Mesenchymal stem cell (in vitro differentiated cells and primary cell): ENCODE data around the gene IGSF5.

Experiments used
- DNase-seq: peaks from one replicate; pipeline ENCODE4 v3.0.0-alpha.2; 2013
- H2AFZ ChIP-seq: one replicate; pipeline ENCODE4 v1.6.1; 2013; ENCODE audit warnings: low read depth, mild to moderate bottlenecking, control low read depth, inconsistent platforms, low read length, moderate library complexity
- H2AK5ac ChIP-seq: 2 replicates; pipeline ENCODE4 v1.6.1; 2013; ENCODE audit warnings: low read length, moderate library complexity, mild to moderate bottlenecking, inconsistent platforms; ENCODE audit not compliant: severe bottlenecking
- H2BK120ac ChIP-seq: one replicate; pipeline ENCODE4 v1.6.1; 2013; ENCODE audit warnings: low read depth, mild to moderate bottlenecking, inconsistent platforms, low read length, moderate library complexity
- H2BK12ac ChIP-seq, 2 experiments: one replicate each; pipeline ENCODE4 v1.6.1; 2013; ENCODE audit warnings: inconsistent platforms in 2 of 2, low read length in 2 of 2, mild to moderate bottlenecking in 2 of 2, moderate library complexity in 2 of 2, control low read depth in 1 of 2
- H2BK15ac ChIP-seq: one replicate; pipeline ENCODE4 v1.6.1; 2013; ENCODE audit warnings: mild to moderate bottlenecking, low read depth, inconsistent platforms; ENCODE audit not compliant: poor library complexity, severe bottlenecking
- H2BK5ac ChIP-seq: 2 replicates; pipeline ENCODE4 v1.6.1; 2013; ENCODE audit warnings: low read depth, mild to moderate bottlenecking, low read length, control low read depth, inconsistent platforms; ENCODE audit not compliant: poor library complexity, severe bottlenecking
- H3K14ac ChIP-seq, 2 experiments: one replicate each; pipeline ENCODE4 v1.6.1; 2013; ENCODE audit warnings: inconsistent platforms in 2 of 2, low read length in 2 of 2, control low read depth in 1 of 2, mild to moderate bottlenecking in 1 of 2, moderate library complexity in 1 of 2
- H3K18ac ChIP-seq, 2 experiments: one replicate each; pipeline ENCODE4 v1.6.1; 2013; ENCODE audit warnings: inconsistent platforms in 2 of 2, low read length in 2 of 2, control low read depth in 1 of 2, low read depth in 1 of 2, mild to moderate bottlenecking in 1 of 2
- H3K23ac ChIP-seq, 2 experiments: one replicate each; pipeline ENCODE4 v1.6.1; 2013; ENCODE audit warnings: inconsistent platforms in 2 of 2, low read length in 2 of 2, mild to moderate bottlenecking in 2 of 2, moderate library complexity in 2 of 2, control low read depth in 1 of 2
- H3K27ac ChIP-seq: 2 replicates; pipeline ENCODE4 v1.5.1; 2013; ENCODE audit warnings: mild to moderate bottlenecking, moderate library complexity, low read length, control low read depth, inconsistent platforms; ENCODE audit not compliant: poor library complexity, severe bottlenecking
- H3K27me3 ChIP-seq, 2 experiments: 2 replicates each; pipeline versions ENCODE4 v1.6.1 to v1.7.0; 2013; ENCODE audit warnings: low read length in 2 of 2, mild to moderate bottlenecking in 2 of 2, moderate library complexity in 2 of 2, control low read depth in 1 of 2, inconsistent platforms in 1 of 2; ENCODE audit not compliant: control insufficient read depth in 1 of 2, insufficient read depth in 1 of 2
- H3K36me3 ChIP-seq, 2 experiments: 2 replicates each; pipeline versions ENCODE4 v1.6.1 to v1.7.0; 2013; ENCODE audit warnings: low read length in 2 of 2, control low read depth in 1 of 2, inconsistent platforms in 1 of 2, low read depth in 1 of 2, mild to moderate bottlenecking in 1 of 2; ENCODE audit not compliant: insufficient read depth in 2 of 2, control insufficient read depth in 1 of 2
- H3K4ac ChIP-seq, 2 experiments: one replicate each; pipeline ENCODE4 v1.6.1; 2013; ENCODE audit warnings: inconsistent platforms in 2 of 2, low read length in 2 of 2, mild to moderate bottlenecking in 2 of 2, moderate library complexity in 2 of 2, control low read depth in 1 of 2, low read depth in 1 of 2
- H3K4me1 ChIP-seq: 2 replicates; pipeline ENCODE4 v1.6.1; 2013; ENCODE audit warnings: low read depth, low read length, control low read depth; ENCODE audit not compliant: control insufficient read depth, insufficient read depth
- H3K4me2 ChIP-seq: 2 replicates; pipeline ENCODE4 v1.6.1; 2013; ENCODE audit warnings: low read length, mild to moderate bottlenecking, inconsistent platforms; ENCODE audit not compliant: poor library complexity, severe bottlenecking
- H3K4me3 ChIP-seq, 2 experiments: 2 replicates each; pipeline versions ENCODE4 v1.5.1 to v1.7.0; 2013; ENCODE audit warnings: low read length in 2 of 2, mild to moderate bottlenecking in 2 of 2, control low read depth in 1 of 2, low read depth in 1 of 2; ENCODE audit not compliant: insufficient read depth in 1 of 2
- H3K79me1 ChIP-seq: replicated peaks from 2 replicates; pipeline ENCODE4 v1.6.1; 2013; ENCODE audit warnings: mild to moderate bottlenecking, control low read depth, low read length, inconsistent platforms; ENCODE audit not compliant: poor library complexity, severe bottlenecking
- H3K9ac ChIP-seq: 2 replicates; pipeline ENCODE4 v1.7.0; 2013; ENCODE audit warnings: mild to moderate bottlenecking, low read length, moderate library complexity
- H3K9me3 ChIP-seq: 2 replicates; pipeline ENCODE4 v1.7.0; 2013; ENCODE audit warnings: mild to moderate bottlenecking, low read length; ENCODE audit not compliant: control insufficient read depth
- H4K8ac ChIP-seq: one replicate; pipeline ENCODE4 v1.6.1; 2013; ENCODE audit warnings: inconsistent platforms, mild to moderate bottlenecking, low read length, moderate library complexity
- H4K91ac ChIP-seq: one replicate; pipeline ENCODE4 v1.6.1; 2013; ENCODE audit warnings: mild to moderate bottlenecking, low read length, inconsistent platforms
- WGBS: methylation state at CpG from one replicate; pipeline ENCODE4 v1.1.7; 2013; ENCODE audit warnings: mixed read lengths; 5-methylcytosine and 5-hydroxymethylcytosine counted together

The IGSF5 gene

DNA sequence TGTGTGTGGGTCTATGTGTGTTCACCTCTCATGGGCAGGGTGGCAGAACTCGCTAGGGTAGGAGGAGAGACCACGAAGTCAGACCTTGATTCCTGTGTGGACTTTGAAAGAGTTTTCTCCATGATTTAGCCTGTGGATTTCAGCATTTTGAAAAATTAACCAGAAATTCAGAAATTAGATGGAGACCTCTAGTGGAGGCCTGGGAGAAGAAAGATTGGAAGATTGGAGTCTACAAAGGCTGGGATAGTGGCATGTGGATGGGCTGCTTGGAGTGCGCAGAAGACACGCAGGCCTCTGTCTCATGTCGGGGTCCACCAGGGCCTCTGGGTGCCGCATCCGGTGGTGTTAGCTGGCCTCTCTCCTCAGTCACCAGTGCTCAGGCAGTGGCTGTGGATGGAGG, 18.9 kb upstream of the IGSF5 start:
- Histone ChIP-seq H3K18ac (no peak overlapping the region), H2AK5ac (no peak overlapping the region), H4K8ac (no peak overlapping the region), H3K14ac (no peak overlapping the region), H2AFZ (no peak overlapping the region), H3K79me1 (no peaks in the 10 kb centered on the region), H3K4ac (no peak overlapping the region), H3K4me3 (no peak overlapping the region), H2BK120ac (no peak overlapping the region), H4K91ac (no peak overlapping the region), H2BK5ac (no peak overlapping the region), H3K4me2 (no peak overlapping the region), H3K9ac (no peak overlapping the region), H3K36me3 (peaks cover 0 to 7% of the 10 kb centered on the region in 2 experiments), H3K27ac (no peak overlapping the region), H3K4me1 (no peaks in the 10 kb centered on the region), H2BK15ac (no peak overlapping the region), H2BK12ac (no peak overlapping the region), H3K27me3 (peaks cover 0 to 10% of the 10 kb centered on the region in 2 experiments), H3K23ac (no peak overlapping the region), H3K9me3 (no peaks in the 10 kb centered on the region)
- no peak for DNase-seq
- 86% methylated on average over 7 of the region's 7 CpGs for WGBS

DNA sequence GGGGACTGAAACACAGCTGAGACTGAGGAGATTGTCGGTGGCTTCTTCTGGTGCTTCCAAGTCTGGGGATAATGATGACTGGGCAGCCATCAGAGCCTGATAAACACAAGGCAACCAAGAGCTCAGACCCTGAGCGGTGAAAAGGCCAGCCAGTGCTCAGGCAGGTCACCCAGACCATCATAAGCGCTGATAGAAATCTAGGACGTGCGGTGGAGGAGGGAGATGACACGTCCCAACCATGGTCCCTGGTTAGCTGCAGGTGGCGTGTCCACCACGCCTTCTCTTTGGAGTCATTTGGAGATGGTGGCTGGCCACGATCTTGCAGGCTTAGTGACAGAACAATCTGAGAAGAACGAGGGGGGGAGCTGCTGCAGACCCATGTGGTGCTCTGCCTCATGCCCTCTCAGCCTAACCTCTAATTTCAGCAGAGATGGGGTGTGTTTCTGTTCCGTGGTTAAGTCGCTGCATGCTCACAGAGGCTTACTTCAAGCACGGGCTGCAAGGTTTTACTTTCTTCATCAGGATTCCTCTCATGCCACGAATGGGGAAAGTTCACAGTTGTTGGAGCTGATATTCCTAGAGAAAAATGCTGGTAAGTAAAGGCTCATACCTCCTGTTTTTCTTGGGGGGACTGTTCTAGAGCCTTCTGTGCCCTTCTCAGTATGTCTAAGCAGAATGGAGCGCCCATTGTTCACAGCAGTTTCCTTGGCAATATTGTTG, 17.4 kb upstream of the IGSF5 start:
- Histone ChIP-seq H2BK15ac (no peak overlapping the region), H4K8ac (no peak overlapping the region), H2BK120ac (no peak overlapping the region), H4K91ac (no peak overlapping the region), H2AFZ (no peak overlapping the region), H3K4me1 (no peaks in the 10 kb centered on the region), H3K18ac (no peak overlapping the region), H3K14ac (no peak overlapping the region), H3K36me3 (peaks cover 0 to 7% of the 10 kb centered on the region in 2 experiments), H3K4me2 (no peak overlapping the region), H2BK12ac (no peak overlapping the region), H3K23ac (no peak overlapping the region), H3K79me1 (no peaks in the 10 kb centered on the region), H3K27ac (no peak overlapping the region), H3K4ac (no peak overlapping the region), H3K9ac (no peak overlapping the region), H2AK5ac (no peak overlapping the region), H3K4me3 (no peak overlapping the region), H3K9me3 (peaks cover 3% of the 10 kb centered on the region), H3K27me3 (peaks cover 0 to 10% of the 10 kb centered on the region in 2 experiments), H2BK5ac (no peak overlapping the region)
- DNase-seq: no peak
- WGBS: 76% methylated on average over 15 of the region's 15 CpGs

DNA sequence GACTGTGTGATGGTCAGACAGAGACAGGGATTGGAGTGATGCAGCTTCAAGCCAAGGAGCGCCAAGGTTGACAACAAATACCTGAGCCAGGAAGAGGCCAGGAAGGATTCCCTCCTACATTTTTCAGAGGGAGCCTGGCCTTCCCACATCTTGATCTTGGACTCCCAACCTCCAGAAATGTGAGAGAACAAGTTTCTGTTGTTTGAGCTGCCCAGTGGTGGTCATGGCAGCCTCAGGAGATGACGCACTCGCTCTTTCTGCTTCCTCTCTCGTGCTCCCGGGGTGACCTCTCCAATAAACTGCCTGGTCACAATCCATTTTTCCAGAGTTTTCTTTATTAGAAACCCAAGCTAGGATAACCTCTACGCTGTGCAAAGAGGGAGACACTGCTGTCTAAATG, 16.6 kb upstream of the IGSF5 start:
- no peak overlapping the region for H3K4ac ChIP-seq
- no peak overlapping the region for H3K23ac ChIP-seq
- peaks cover 0 to 7% of the 10 kb centered on the region in 2 experiments for H3K36me3 ChIP-seq
- H4K8ac ChIP-seq: no peak overlapping the region
- H2BK12ac ChIP-seq: no peak overlapping the region
- no peak overlapping the region for H4K91ac ChIP-seq
- no peak overlapping the region for H2AK5ac ChIP-seq
- peaks cover 3% of the 10 kb centered on the region for H3K9me3 ChIP-seq
- no peak for DNase-seq
- H2BK120ac ChIP-seq: no peak overlapping the region
- no peaks in the 10 kb centered on the region for H3K4me1 ChIP-seq
- H3K4me3 ChIP-seq: no peak overlapping the region
- H3K14ac ChIP-seq: no peak overlapping the region
- H3K27me3 ChIP-seq: peaks cover 0 to 10% of the 10 kb centered on the region in 2 experiments
- H3K79me1 ChIP-seq: no peaks in the 10 kb centered on the region
- no peak overlapping the region for H3K4me2 ChIP-seq
- H2AFZ ChIP-seq: no peak overlapping the region
- 97% methylated on average over 5 of the region's 6 CpGs for WGBS
- H3K27ac ChIP-seq: no peak overlapping the region
- no peak overlapping the region for H2BK5ac ChIP-seq
- no peak overlapping the region for H2BK15ac ChIP-seq
- no peak overlapping the region for H3K18ac ChIP-seq
- H3K9ac ChIP-seq: no peak overlapping the region

DNA sequence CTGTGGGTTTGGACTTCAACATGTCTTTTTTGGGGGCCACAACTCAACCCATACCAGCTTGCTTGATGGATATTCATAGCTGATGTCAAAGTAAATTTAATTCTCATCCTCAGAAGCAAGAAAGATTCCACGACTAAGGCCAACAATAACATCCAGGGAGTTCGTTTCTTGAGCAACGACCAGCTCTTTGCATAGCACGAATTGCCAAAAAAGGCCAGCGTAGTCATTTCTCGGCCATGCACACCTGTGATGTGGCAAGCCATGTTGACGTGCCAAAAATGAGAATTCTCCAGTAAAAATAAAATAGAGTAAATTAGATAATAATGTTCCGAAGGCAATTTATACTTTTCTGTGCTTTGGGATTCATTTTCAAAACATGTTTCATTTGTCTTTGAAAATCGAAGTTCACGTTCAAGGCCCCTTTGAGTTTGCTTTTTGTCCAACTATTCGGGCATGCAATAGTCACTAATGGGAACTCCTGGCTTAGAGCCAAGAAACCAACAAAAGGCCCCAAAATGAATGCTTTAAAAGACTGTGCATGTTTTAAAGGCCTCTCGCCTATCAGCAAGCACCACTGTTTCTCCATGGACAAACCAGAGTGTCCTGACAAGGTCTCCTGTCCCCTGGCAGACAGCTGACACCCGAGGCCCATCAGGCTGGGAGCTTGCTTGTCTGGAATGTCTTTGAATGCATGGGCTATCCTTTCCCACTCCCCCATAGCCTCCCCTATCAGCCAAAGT, 14.4 kb upstream of the IGSF5 start:
- no peak for DNase-seq
- Histone ChIP-seq H3K27ac (no peak overlapping the region), H4K8ac (no peak overlapping the region), H3K23ac (no peak overlapping the region), H3K4me2 (no peak overlapping the region), H3K18ac (no peak overlapping the region), H3K4ac (no peak overlapping the region), H3K27me3 (peaks cover 0 to 6% of the 10 kb centered on the region in 2 experiments), H2BK5ac (no peak overlapping the region), H3K4me3 (no peak overlapping the region), H4K91ac (no peak overlapping the region), H3K9me3 (peaks cover 3% of the 10 kb centered on the region), H2AFZ (no peak overlapping the region), H3K79me1 (no peaks in the 10 kb centered on the region), H3K9ac (no peak overlapping the region), H3K14ac (no peak overlapping the region), H3K36me3 (peaks cover 0 to 7% of the 10 kb centered on the region in 2 experiments), H3K4me1 (no peaks in the 10 kb centered on the region), H2BK120ac (no peak overlapping the region), H2BK15ac (no peak overlapping the region), H2AK5ac (no peak overlapping the region), H2BK12ac (no peak overlapping the region)
- 76% methylated on average over 13 of the region's 13 CpGs for WGBS
